HepG2 (cell line): ENCODE data around the gene MUC22. TPM values are rescaled to one million over a fixed set of nuclear protein-coding genes. Genes with fewer than 3 reads are reported as not detected.
A peak's percentile ranks its signal among the peaks of the same experiment; 100 is the strongest.
"Not testable (repeated sequence)": the region's sequence is repeated elsewhere in the genome, so short reads cannot be mapped to it uniquely, and the experiment has no call there.

ENCODE experiments used
- ATAC-seq: fragments of 200-7000 bp; cut with Tn5 transposase; 3 replicates; pipeline ENCODE4 v1.9.1; 2020; ENCODE audit warnings: mild to moderate bottlenecking, moderate library complexity
- BruUV-seq: library from RNA; stranded (reverse); fragments of 400-500 nt; replicated peaks from 2 replicates; lab custom pipeline; 2021; lab: Mats Ljungman, UMichigan
- CTCF ChIA-PET: fragments of 300-600 bp; formaldehyde crosslinking; extraction: SDS; loops from one replicate; lab custom pipeline; 2021; ENCODE audit warnings: low total read pairs, inconsistent platforms, low intra/inter-chr PET ratio; lab: Yijun Ruan, JAX
- POLR2A ChIA-PET: fragments of 350-600 bp; sonication (Branson Sonifier 250); formaldehyde crosslinking; loops from one replicate; lab custom pipeline; 2020; ENCODE audit warnings: antibody characterized with exemption, inconsistent platforms; lab: Yijun Ruan, JAX
- DNase-seq: peaks from one replicate; pipeline ENCODE4 v3.0.0-alpha.2; 2015; ENCODE audit warnings: low spot score
- FAIRE-seq: peaks from 3 replicates; lab custom pipeline; 2011; peaks lifted over from hg19 to GRCh38; lab: Jason Lieb, UNC
- H2AFZ ChIP-seq: one replicate; pipeline ENCODE4 v1.6.1; 2011; ENCODE audit warnings: low read length, inconsistent platforms
- H3K27ac ChIP-seq: fragments of 300-600 bp; 3 replicates; pipeline ENCODE4 v1.8.0; 2011; ENCODE audit warnings: mixed run types, mild to moderate bottlenecking, mixed read lengths, low read length, inconsistent platforms; ENCODE audit not compliant: insufficient read depth; ENCODE audit errors: extremely low read length
- H3K27me3 ChIP-seq, 2 experiments: fragments of 200-600 bp in 1 of 2; 2 replicates in 1 of 2; 3 replicates in 1 of 2; pipeline versions ENCODE4 v1.6.0 to v1.8.0; 2011; ENCODE audit warnings: low read length in 2 of 2, mild to moderate bottlenecking in 2 of 2, moderate library complexity in 2 of 2, inconsistent platforms in 1 of 2; ENCODE audit not compliant: insufficient read depth in 2 of 2, control insufficient read depth in 1 of 2
- H3K36me3 ChIP-seq, 2 experiments: fragments of 200-600 bp in 1 of 2; replicated peaks in 1 of 2; 2 replicates in 1 of 2; 3 replicates in 1 of 2; pipeline versions ENCODE4 v1.5.1 to v1.8.0; 2011; ENCODE audit warnings: low read length in 2 of 2, inconsistent platforms in 1 of 2; ENCODE audit not compliant: insufficient read depth in 2 of 2, control insufficient read depth in 1 of 2
- H3K4me1 ChIP-seq: 2 replicates; pipeline ENCODE4 v1.5.1; 2012; ENCODE audit warnings: low read length, inconsistent platforms; ENCODE audit not compliant: insufficient read depth
- H3K4me2 ChIP-seq: 2 replicates; pipeline ENCODE4 v1.6.0; 2011; ENCODE audit warnings: low read depth, low read length, inconsistent platforms
- H3K4me3 ChIP-seq, 3 experiments: fragments of 200-600 bp in 1 of 3; sonication (generic), shearing (Covaris generic) in 1 of 3; replicated peaks in 1 of 3; 2 replicates each; pipeline ENCODE4 v1.5.1; 2011 to 2016; ENCODE audit warnings: low read length in 3 of 3, inconsistent platforms in 2 of 3, low read depth in 2 of 3, mild to moderate bottlenecking in 2 of 3, control low read depth in 1 of 3, mixed read lengths in 1 of 3; ENCODE audit not compliant: insufficient read depth in 1 of 3
- H3K79me2 ChIP-seq: one replicate; pipeline ENCODE4 v1.6.1; 2011; ENCODE audit warnings: low read length, inconsistent platforms; ENCODE audit not compliant: insufficient read depth
- H3K9ac ChIP-seq: 2 replicates; pipeline ENCODE4 v1.6.0; 2011; ENCODE audit warnings: mild to moderate bottlenecking, low read depth, low read length, inconsistent platforms; ENCODE audit not compliant: insufficient read depth
- H3K9me3 ChIP-seq: 2 replicates; pipeline ENCODE4 v1.5.1; 2012; ENCODE audit warnings: mild to moderate bottlenecking, low read length
- H4K20me1 ChIP-seq: 2 replicates; pipeline ENCODE4 v1.6.0; 2011; ENCODE audit warnings: inconsistent platforms, mild to moderate bottlenecking, low read length, moderate library complexity; ENCODE audit not compliant: insufficient read depth
- FOXO1 ChIP-seq: sonication (generic); formaldehyde crosslinking; IDR thresholded peaks from 2 replicates; pipeline ENCODE4 v1.4.0; 2020; ENCODE audit warnings: missing genetic modification reagents
- NFYB ChIP-seq: sonication (generic); formaldehyde crosslinking; IDR thresholded peaks from 2 replicates; pipeline ENCODE4 v1.4.0; 2020; ENCODE audit warnings: missing genetic modification reagents
- NFYC ChIP-seq: IDR thresholded peaks from 2 replicates; pipeline ENCODE4 v1.6.1; 2016; ENCODE audit warnings: missing genetic modification reagents, missing compliant biosample characterization
- NR2F1 ChIP-seq, 2 experiments: fragments of 450-650 bp in 1 of 2; formaldehyde crosslinking in 1 of 2; IDR thresholded peaks; 2 replicates each; pipeline versions ENCODE4 v1.5.0 to v1.6.1; 2016 to 2020; ENCODE audit warnings: mild to moderate bottlenecking in 1 of 2, missing compliant biosample characterization in 1 of 2, missing genetic modification reagents in 1 of 2, moderate library complexity in 1 of 2
- PBX3 ChIP-seq: sonication (generic); formaldehyde crosslinking; IDR thresholded peaks from 2 replicates; pipeline ENCODE4 v1.8.1; 2023; ENCODE audit warnings: missing genetic modification reagents, inconsistent platforms, borderline replicate concordance
- SATB2 ChIP-seq: sonication (generic); formaldehyde crosslinking; IDR thresholded peaks from 2 replicates; pipeline ENCODE4 v1.5.0; 2020; ENCODE audit warnings: missing genetic modification reagents
- SPEN ChIP-seq: sonication (generic); formaldehyde crosslinking; IDR thresholded peaks from 2 replicates; pipeline ENCODE4 v1.5.1; 2020; ENCODE audit warnings: low read depth, mild to moderate bottlenecking, missing genetic modification reagents
- ZBTB21 ChIP-seq: sonication (generic); formaldehyde crosslinking; IDR thresholded peaks from 2 replicates; pipeline ENCODE4 v1.4.0; 2020; ENCODE audit warnings: missing genetic modification reagents
- ZNF138 ChIP-seq: sonication (generic); formaldehyde crosslinking; IDR thresholded peaks from 2 replicates; pipeline ENCODE4 v1.5.0; 2020; ENCODE audit warnings: mild to moderate bottlenecking, low read depth, missing genetic modification reagents
- ZNF160 ChIP-seq: sonication (generic); formaldehyde crosslinking; IDR thresholded peaks from 2 replicates; pipeline ENCODE4 v1.8.0; 2022; ENCODE audit warnings: mild to moderate bottlenecking, inconsistent platforms, missing genetic modification reagents
- ZNF703 ChIP-seq: sonication (generic); formaldehyde crosslinking; IDR thresholded peaks from 2 replicates; pipeline ENCODE4 v1.5.1; 2020; ENCODE audit warnings: missing genetic modification reagents, mild to moderate bottlenecking, moderate library complexity, borderline replicate concordance
- ZSCAN21 ChIP-seq: sonication (generic); formaldehyde crosslinking; IDR thresholded peaks from 2 replicates; pipeline ENCODE4 v1.8.0; 2022; ENCODE audit warnings: mild to moderate bottlenecking, missing genetic modification reagents, moderate library complexity, borderline replicate concordance
- WGBS: methylation state at CpG from one replicate; pipeline ENCODE4 v1.1.6; 2017; ENCODE audit warnings: low lambda C conversion rate; 5-methylcytosine and 5-hydroxymethylcytosine counted together
- in situ Hi-C: cut with HindIII; loops from 2 replicates; pipeline ENCODE4 v1.10.0; 2017; ENCODE audit warnings: low pct_unique_long_range_greater_than_20kb; ENCODE audit not compliant: extremely low pct_ligation_motif_present
- intact Hi-C: fragments of 100-400 bp; cut with micrococcal nuclease; formaldehyde crosslinking; loops from one replicate; pipeline ENCODE4 v1.10.0; 2022; ENCODE audit not compliant: unreplicated experiment
- polyA plus RNA-seq, 8 experiments: library from polyadenylated mRNA; depleted of rRNA in 3 of 8; stranded (reverse) in 7 of 8; unstranded in 1 of 8; fragments of >200 nt; fragmentation: Illumina TruSeq in 4 of 8; extraction: Trizol in 4 of 8; gene quantifications; 2 replicates each; pipeline versions ENCODE4 v1.2.1 to v1.2.3, GENCODE V29; 2011 to 2016; ENCODE audit warnings: low read depth in 4 of 8, missing spikeins in 1 of 8, mixed read lengths in 1 of 8; ENCODE audit not compliant: insufficient read depth in 1 of 8
- total RNA-seq, 5 experiments: library from RNA; depleted of rRNA; stranded (reverse); fragments of >200 nt; fragmentation: Illumina TruSeq; extraction: Trizol; gene quantifications; 2 replicates each; pipeline ENCODE4 v1.2.3, GENCODE V29; 2016; ENCODE audit warnings: low read depth in 1 of 5

Gene MUC22
- total and polyA plus RNA-seq, 2 of the 13 experiments (the other 11 are each of a cell fraction or from before 2014, with no cell fraction given): not detected

- POLR2A ChIA-PET: not testable (repeated sequence)
Measured at GRCh38 chr6:31017436-31017835, 7.2 kb downstream of the MUC22 start.

GRCh38 chr6:31020057-31020456 lies 9.8 kb downstream of the MUC22 start:
- Histone ChIP-seq H3K27ac (no peak overlapping the region), H3K4me1 (no peaks in the 10 kb centered on the region), H3K4me2 (no peak overlapping the region), H3K36me3 (no peaks in the 10 kb centered on the region), H3K27me3 (no peaks in the 10 kb centered on the region; a peak in 1 of 5 replicates), H3K9me3 (no peaks in the 10 kb centered on the region), H2AFZ (no peak overlapping the region), H3K9ac (no peak overlapping the region), H3K4me3 (no peak overlapping the region), H3K79me2 (no peaks in the 10 kb centered on the region), H4K20me1 (no peaks in the 10 kb centered on the region)
- POLR2A ChIA-PET: no interaction called here
- in situ Hi-C loops (no loop called here), intact Hi-C loops (no loop called here)
- FAIRE-seq (no peak), DNase-seq (no peak), ATAC-seq (no peak)
- 71% methylated on average over 2 of the region's 2 CpGs for WGBS
- no TSS peak for BruUV-seq
- CTCF ChIA-PET: no interaction called here
- no peak for TF ChIP-seq SATB2 (CRISPR knock-in tag)
- no peak for TF ChIP-seq ZSCAN21 (CRISPR knock-in tag)
- TF ChIP-seq SPEN (CRISPR knock-in tag): no peak
- TF ChIP-seq PBX3 (CRISPR knock-in tag): no peak
- no peak for TF ChIP-seq NR2F1 (CRISPR knock-in tag; IDR thresholded peaks at IDR 0.05)
- no peak for TF ChIP-seq ZBTB21
- TF ChIP-seq FOXO1 (CRISPR knock-in tag): no peak
- TF ChIP-seq ZNF703 (CRISPR knock-in tag): no peak
- TF ChIP-seq ZNF138: no peak
- no peak for TF ChIP-seq ZNF160 (CRISPR knock-in tag)

More at GRCh38 chr6:31017436-31017835, 7.2 kb downstream of the MUC22 start:
- H3K36me3 ChIP-seq, H3K79me2 ChIP-seq, H3K27ac ChIP-seq, intact Hi-C loops, H3K4me2 ChIP-seq, in situ Hi-C loops, DNase-seq, CTCF ChIA-PET, BruUV-seq, FAIRE-seq, H3K4me3 ChIP-seq, ATAC-seq, H3K9ac ChIP-seq, H2AFZ ChIP-seq, H4K20me1 ChIP-seq, H3K4me1 ChIP-seq, H3K9me3 ChIP-seq, H3K27me3 ChIP-seq: not testable (repeated sequence)
- TF ChIP-seq NFYB: peak; percentile 65
- TF ChIP-seq NFYC (CRISPR knock-in tag): peak; percentile 47
- WGBS: 67% methylated on average over 3 of the region's 3 CpGs

- not testable (repeated sequence) for FAIRE-seq, H3K27ac ChIP-seq
Measured at GRCh38 chr6:31020631-31021255, 10.5 kb downstream of the MUC22 start.

More at GRCh38 chr6:31020631-31021255, 10.5 kb downstream of the MUC22 start:
- H4K20me1 ChIP-seq, H3K4me3 ChIP-seq, BruUV-seq, H3K9me3 ChIP-seq, CTCF ChIA-PET, in situ Hi-C loops, POLR2A ChIA-PET, H3K4me2 ChIP-seq, H3K36me3 ChIP-seq, H2AFZ ChIP-seq, ATAC-seq, intact Hi-C loops, H3K27me3 ChIP-seq, H3K79me2 ChIP-seq, H3K4me1 ChIP-seq, DNase-seq, H3K9ac ChIP-seq: not testable (repeated sequence)
- 91% methylated on average over 18 of the region's 36 CpGs for WGBS
